IPS-NIHi11 (cell line): ENCODE data around the gene SNX7.

Experiments
- DNase-seq: peaks from one replicate; pipeline ENCODE4 v3.0.0; 2012; ENCODE audit warnings: mixed read lengths, low spot score

SNX7 gene

DNA sequence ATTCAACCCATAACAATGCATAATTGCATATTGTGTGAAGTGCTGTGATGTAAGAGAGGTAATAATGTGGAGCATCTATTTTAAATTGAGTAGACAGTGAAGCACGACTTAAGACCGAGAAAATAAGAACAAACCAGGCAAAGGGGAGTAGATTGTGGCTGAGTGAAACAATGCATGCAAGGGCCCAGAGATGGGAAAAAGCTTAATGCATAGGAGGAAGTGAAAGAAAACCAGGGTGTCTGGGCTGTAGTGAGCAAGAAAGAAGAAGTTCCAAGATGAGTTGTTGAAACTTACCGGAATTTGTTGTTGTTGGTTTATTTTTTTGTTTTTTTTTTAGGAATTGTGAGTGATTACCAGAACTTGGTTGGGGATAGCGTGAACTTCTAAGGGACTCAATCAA lies 104.7 kb downstream of the SNX7 start:
- DNase-seq = no peak

DNA sequence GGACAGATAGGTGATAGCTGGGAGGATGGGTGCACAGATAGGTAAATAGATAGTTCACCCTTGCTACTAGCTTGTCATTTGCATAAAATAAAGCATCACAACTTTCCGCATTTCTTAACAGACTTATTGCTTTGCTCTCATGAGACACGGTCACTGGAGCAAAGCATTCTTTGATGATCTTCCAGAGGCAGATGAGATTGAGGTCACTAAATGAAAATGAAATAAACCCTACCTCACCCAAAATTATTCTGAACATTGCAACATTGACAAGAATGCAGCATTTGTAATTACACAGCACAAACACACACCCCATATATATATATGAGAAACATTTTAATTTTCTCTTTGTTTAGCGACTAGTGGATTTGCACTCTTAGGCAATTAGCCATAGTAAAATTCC lies 107.6 kb downstream of the SNX7 start:
- no peak for DNase-seq

- no peak for DNase-seq
These were observed 120.4 kb downstream of the SNX7 start for GRCh38 chr1:98781906-98782305.

- no peak for DNase-seq
These were observed 122.3 kb downstream of the SNX7 start for GRCh38 chr1:98783821-98784220.

GRCh38 chr1:98791498-98791897 lies 130.0 kb downstream of the SNX7 start:
- no peak for DNase-seq

DNA sequence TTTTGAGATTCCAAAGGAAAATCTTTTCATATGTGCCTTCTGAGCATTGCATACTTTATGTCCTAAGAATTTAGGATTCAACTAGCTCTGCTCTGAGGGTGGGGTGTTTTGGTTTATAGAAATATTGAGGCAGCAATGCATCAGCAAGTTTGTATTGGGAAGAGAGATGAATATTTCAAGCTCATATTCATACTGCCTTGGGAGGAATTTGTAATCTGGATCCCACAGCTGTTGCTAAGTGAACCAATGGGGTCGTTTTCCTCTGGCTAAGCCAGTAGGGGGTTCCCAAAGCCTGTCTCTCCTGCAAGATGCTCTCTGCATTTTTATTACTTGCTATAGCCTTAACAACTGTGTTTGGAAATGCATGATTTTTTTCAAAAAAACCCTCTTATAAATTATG lies 130.6 kb downstream of the SNX7 start:
- DNase-seq = no peak

DNA sequence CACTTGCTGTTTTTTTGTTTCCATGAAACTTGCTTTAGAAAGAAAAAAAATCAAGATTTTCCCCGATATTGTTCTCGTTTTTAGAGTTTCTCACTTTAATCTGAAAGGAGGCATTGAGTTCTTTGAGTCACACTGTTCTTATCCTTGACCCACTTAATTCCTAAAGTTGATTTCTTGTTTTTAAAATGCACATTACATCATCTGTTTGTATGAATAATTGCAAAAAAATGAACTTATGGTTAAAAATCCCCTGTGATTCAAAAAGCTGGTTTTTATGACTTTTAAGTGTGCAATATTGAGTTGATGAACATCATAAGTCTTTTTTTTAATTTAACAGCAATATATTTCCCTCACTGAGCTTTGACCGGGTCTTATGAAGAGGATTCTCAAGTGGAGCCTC lies 131.6 kb downstream of the SNX7 start:
- DNase-seq = no peak

DNA sequence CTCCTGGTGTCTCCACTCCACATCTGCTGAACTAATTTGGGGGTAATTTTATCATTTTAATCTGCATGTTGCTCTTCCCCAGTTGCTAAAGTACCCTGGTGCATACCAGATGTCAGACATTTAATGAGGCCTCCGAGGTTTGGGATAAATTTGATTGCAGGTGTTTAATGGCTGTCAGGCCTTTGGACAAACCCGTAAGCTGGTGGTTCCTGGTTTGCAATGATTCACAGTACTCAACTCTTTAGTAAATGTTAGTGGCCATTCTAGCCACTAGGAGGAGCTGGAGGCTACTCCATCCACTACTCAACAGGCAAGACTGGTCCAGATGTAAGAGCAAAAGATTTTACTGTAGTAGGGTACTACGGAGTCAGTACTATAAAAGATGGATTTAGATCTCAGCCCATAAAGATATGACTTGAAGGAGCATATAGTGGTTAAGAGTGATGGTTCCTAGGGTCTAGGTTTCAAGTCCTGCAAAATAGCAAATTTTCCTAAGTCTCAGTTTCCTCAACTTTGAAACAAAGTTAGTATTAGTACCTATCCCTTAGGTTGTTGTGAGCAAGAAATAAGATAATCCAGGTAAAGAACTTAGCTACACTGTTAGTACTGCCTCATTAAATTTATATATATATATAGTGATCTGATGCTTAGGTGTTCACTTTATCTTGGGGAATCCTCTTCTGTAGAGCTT lies 132.8 kb downstream of the SNX7 start:
- DNase-seq = peak; percentile 82

GRCh38 chr1:98796049-98796448 lies 134.5 kb downstream of the SNX7 start:
- no peak for DNase-seq

GRCh38 chr1:98797506-98797905 lies 136.0 kb downstream of the SNX7 start:
- no peak for DNase-seq
